Immature natural killer cell (primary cell): ENCODE measurements around the gene ATP6V1F. TPM values are rescaled to one million over a fixed set of nuclear protein-coding genes. Genes with fewer than 3 reads are reported as not detected.

Experiments
- DNase-seq, 3 donors: peaks; one replicate each; pipeline ENCODE4 v3.0.0; 2022; ENCODE audit warnings: mixed read lengths in 1 of 3
- H3K27ac Mint-ChIP-seq, 6 donors: one replicate each; pipeline ENCODE4 v1.8.0; 2020; ENCODE audit warnings: mixed read lengths in 6 of 6, mild to moderate bottlenecking in 5 of 6, inconsistent platforms in 4 of 6, moderate library complexity in 3 of 6
- H3K27me3 Mint-ChIP-seq, 3 donors: one replicate each; pipeline ENCODE4 v1.8.0; 2020 to 2021; ENCODE audit warnings: low read depth in 3 of 3, mild to moderate bottlenecking in 3 of 3, mixed read lengths in 3 of 3, moderate library complexity in 3 of 3, inconsistent platforms in 1 of 3
- H3K36me3 Mint-ChIP-seq, 3 donors: one replicate each; pipeline ENCODE4 v1.8.0; 2020; ENCODE audit warnings: mixed read lengths in 3 of 3, inconsistent platforms in 2 of 3, mild to moderate bottlenecking in 2 of 3
- H3K4me1 Mint-ChIP-seq, 2 donors: one replicate each; pipeline ENCODE4 v1.8.0; 2020; ENCODE audit warnings: inconsistent platforms in 2 of 2, mild to moderate bottlenecking in 2 of 2, mixed read lengths in 2 of 2, moderate library complexity in 1 of 2
- H3K4me3 Mint-ChIP-seq, 5 donors: one replicate each; pipeline ENCODE4 v1.8.0; 2020; ENCODE audit warnings: mild to moderate bottlenecking in 5 of 5, mixed read lengths in 5 of 5, inconsistent platforms in 3 of 5, moderate library complexity in 3 of 5
- H3K9me3 Mint-ChIP-seq, 6 donors: one replicate each; pipeline ENCODE4 v1.8.0; 2020; ENCODE audit warnings: mild to moderate bottlenecking in 6 of 6, mixed read lengths in 6 of 6, inconsistent platforms in 4 of 6, moderate library complexity in 3 of 6
- polyA plus RNA-seq, 3 donors: library from polyadenylated mRNA; unstranded; fragments of 300-500 nt; fragmentation: Illumina TruSeq; gene quantifications; one replicate each; pipeline ENCODE4 v1.2.3, GENCODE V29; 2021

Gene ATP6V1F
- polyA plus RNA-seq, 3 donors from 2014 or later = 358 to 616 (median 487) TPM

- peaks cover 29 to 33% of the 10 kb centered on the region in 2 donors for H3K4me1 Mint-ChIP-seq
- H3K9me3 Mint-ChIP-seq = no peaks in the 10 kb centered on the region
- DNase-seq = no peak
- peaks cover 0 to 8% (median 4%) of the 10 kb centered on the region in 3 donors for H3K36me3 Mint-ChIP-seq
- H3K27ac Mint-ChIP-seq = peak overlapping the region; percentile 91 to 99 (median 96)
- peaks cover 5 to 10% (median 8%) of the 10 kb centered on the region in 3 donors for H3K27me3 Mint-ChIP-seq
- H3K4me3 Mint-ChIP-seq = peak overlapping the region; percentile 95 to 100 (median 99)
These were observed 592 bp upstream of the ATP6V1F start for GRCh38 chr7:128861957-128862570.

- Mint-ChIP-seq H3K27me3 (peaks cover 6 to 10% (median 8%) of the 10 kb centered on the region in 3 donors), H3K36me3 (peaks cover 0 to 8% (median 4%) of the 10 kb centered on the region in 3 donors), H3K9me3 (no peaks in the 10 kb centered on the region), H3K4me1 (peaks cover 32 to 33% of the 10 kb centered on the region in 2 donors), H3K4me3 (peak overlapping the region; percentile 95 to 100 (median 99)), H3K27ac (peak overlapping the region; percentile 91 to 99 (median 96))
- DNase-seq = peak; percentile 30 to 34 (median 33)
These were observed 855 bp downstream of the ATP6V1F start for GRCh38 chr7:128863433-128863989.

- no peaks in the 10 kb centered on the region for H3K9me3 Mint-ChIP-seq
- H3K4me1 Mint-ChIP-seq = peaks cover 37 to 39% of the 10 kb centered on the region in 2 donors
- H3K27ac Mint-ChIP-seq = no peak overlapping the region
- peaks cover 0 to 8% (median 4%) of the 10 kb centered on the region in 3 donors for H3K36me3 Mint-ChIP-seq
- H3K4me3 Mint-ChIP-seq = no peak overlapping the region
- DNase-seq = no peak
- H3K27me3 Mint-ChIP-seq = peaks cover 6 to 10% (median 8%) of the 10 kb centered on the region in 3 donors
These were observed 2.6 kb downstream of the ATP6V1F start for GRCh38 chr7:128865303-128865702.

- Mint-ChIP-seq H3K4me3 (peak overlapping the region in 1 of 5 donors; percentile 33), H3K36me3 (peaks cover 0 to 8% (median 4%) of the 10 kb centered on the region in 3 donors), H3K27me3 (peaks cover 6 to 10% (median 8%) of the 10 kb centered on the region in 3 donors), H3K27ac (no peak overlapping the region), H3K4me1 (peaks cover 39 to 42% of the 10 kb centered on the region in 2 donors), H3K9me3 (no peaks in the 10 kb centered on the region)
- no peak for DNase-seq
These were observed 3.6 kb downstream of the ATP6V1F start for GRCh38 chr7:128865996-128866877.

GRCh38 chr7:128867241-128867640 is 4.6 kb downstream of the ATP6V1F start:
- no peak for DNase-seq
- Mint-ChIP-seq H3K27ac (no peak overlapping the region), H3K4me3 (peak overlapping the region; percentile 1 to 33 (median 12)), H3K9me3 (no peaks in the 10 kb centered on the region), H3K27me3 (peaks cover 6 to 8% (median 8%) of the 10 kb centered on the region in 3 donors), H3K4me1 (peaks cover 36 to 39% of the 10 kb centered on the region in 2 donors), H3K36me3 (peaks cover 0 to 8% (median 4%) of the 10 kb centered on the region in 3 donors)

GRCh38 chr7:128867842-128868623 is 5.4 kb downstream of the ATP6V1F start:
- Mint-ChIP-seq H3K4me1 (peaks cover 28 to 33% of the 10 kb centered on the region in 2 donors), H3K9me3 (no peaks in the 10 kb centered on the region), H3K27ac (peak overlapping the region in 1 of 6 donors; percentile 19), H3K4me3 (peak overlapping the region; percentile 66 to 70 (median 67)), H3K36me3 (peaks cover 0 to 8% (median 4%) of the 10 kb centered on the region in 3 donors), H3K27me3 (peaks cover under 1 to 2% (median 2%) of the 10 kb centered on the region in 3 donors)
- no peak for DNase-seq

- Mint-ChIP-seq H3K4me1 (peaks cover 22 to 28% of the 10 kb centered on the region in 2 donors), H3K9me3 (no peaks in the 10 kb centered on the region), H3K27ac (no peak overlapping the region), H3K4me3 (peak overlapping the region; percentile 63 to 67 (median 66)), H3K27me3 (peaks cover 0 to 2% (median 2%) of the 10 kb centered on the region in 3 donors), H3K36me3 (peaks cover 0 to 8% (median 4%) of the 10 kb centered on the region in 3 donors)
- DNase-seq = no peak
These were observed 6.0 kb downstream of the ATP6V1F start for GRCh38 chr7:128868624-128869137.

GRCh38 chr7:128869138-128869943 is 6.7 kb downstream of the ATP6V1F start:
- DNase-seq = peak; percentile 39 to 47 (median 40)
- Mint-ChIP-seq H3K27me3 (peaks cover 0 to 2% (median 2%) of the 10 kb centered on the region in 3 donors), H3K36me3 (peaks cover 0 to 8% (median 4%) of the 10 kb centered on the region in 3 donors), H3K4me1 (peaks cover 18 to 24% of the 10 kb centered on the region in 2 donors), H3K27ac (no peak overlapping the region), H3K4me3 (peak overlapping the region; percentile 63 to 68 (median 66)), H3K9me3 (no peaks in the 10 kb centered on the region)

- no peak for DNase-seq
These were observed 7.3 kb downstream of the ATP6V1F start for GRCh38 chr7:128869944-128870285.

GRCh38 chr7:128871050-128871449 is 8.4 kb downstream of the ATP6V1F start:
- no peak for DNase-seq
- peaks cover 0 to 2% (median 2%) of the 10 kb centered on the region in 3 donors for H3K27me3 Mint-ChIP-seq
- peaks cover 6 to 15% of the 10 kb centered on the region in 2 donors for H3K4me1 Mint-ChIP-seq
- H3K9me3 Mint-ChIP-seq = no peaks in the 10 kb centered on the region
- no peak overlapping the region for H3K27ac Mint-ChIP-seq
- no peaks in the 10 kb centered on the region for H3K36me3 Mint-ChIP-seq
- H3K4me3 Mint-ChIP-seq = peak overlapping the region; percentile 47 to 83 (median 77)

More at GRCh38 chr7:128869944-128870285, 7.3 kb downstream of the ATP6V1F start:
- Mint-ChIP-seq H3K27ac (no peak overlapping the region), H3K9me3 (no peaks in the 10 kb centered on the region), H3K4me3 (peak overlapping the region; percentile 77 to 83 (median 82)), H3K4me1 (peaks cover 12 to 23% of the 10 kb centered on the region in 2 donors), H3K36me3 (peaks cover 0 to 8% (median 4%) of the 10 kb centered on the region in 3 donors), H3K27me3 (peaks cover 0 to 2% (median 2%) of the 10 kb centered on the region in 3 donors)

GRCh38 chr7:128872394-128872824 is 9.8 kb downstream of the ATP6V1F start:
- Mint-ChIP-seq H3K27ac (no peak overlapping the region), H3K9me3 (no peaks in the 10 kb centered on the region), H3K36me3 (no peaks in the 10 kb centered on the region), H3K27me3 (peaks cover 0 to 2% (median 0%) of the 10 kb centered on the region in 3 donors), H3K4me3 (peak overlapping the region in 1 of 5 donors; percentile 13), H3K4me1 (peaks cover 6 to 12% of the 10 kb centered on the region in 2 donors)
- DNase-seq = no peak

- Mint-ChIP-seq H3K36me3 (no peaks in the 10 kb centered on the region), H3K27ac (no peak overlapping the region), H3K4me1 (peaks cover 6 to 10% of the 10 kb centered on the region in 2 donors), H3K4me3 (no peak overlapping the region), H3K27me3 (no peaks in the 10 kb centered on the region), H3K9me3 (no peaks in the 10 kb centered on the region)
- no peak for DNase-seq
These were observed 10.6 kb downstream of the ATP6V1F start for GRCh38 chr7:128873234-128873633.
